Measurements from ENCODE around the gene SLIT3.

GRCh38 chr5:168961681-168962080 is 339.3 kb downstream of the SLIT3 start:
- TF ChIP-seq CTCF (IDR thresholded peaks at IDR 0.05): no peak
- no peak for TF ChIP-seq POLR2AphosphoS5 (IDR thresholded peaks at IDR 0.05)

Measured in esophagus muscularis mucosa (tissue), 3 donors.